ENCODE measurements around the gene PCDHGA4. TPM values are rescaled to one million over a fixed set of nuclear protein-coding genes. Genes with fewer than 3 reads are reported as not detected.

Gene PCDHGA4
- total RNA-seq (2021), result 2.3 and 2.6 TPM in 2 replicates
- long read RNA-seq, result 0 reads

GRCh38 chr5:141354900-141355469, at the start of gene PCDHGA4:
Gene PCDHGA4, plus strand, starts transcription at chr5:141355021. Its CDS starts 87 bp downstream, at chr5:141355108.
- Histone ChIP-seq H2BK20ac (ENCODE audit: low read depth, low read length, poor library complexity, severe bottlenecking) (no peak within 1 kb of the TSS), H4K20me1 (ENCODE audit: control insufficient read depth, insufficient read depth, insufficient read length) (no peaks in the 10 kb centered on the region), H3K9me3 (ENCODE audit: control insufficient read depth, low read depth, low read length) (peaks cover 33% of the 10 kb centered on the region), H2AFZ (ENCODE audit: low read length) (no peak within 1 kb of the TSS), H3K9ac (ENCODE audit: extremely low read depth, insufficient read length, low read length) (no peak within 1 kb of the TSS), H3K27ac (ENCODE audit: insufficient read length, low read depth, low read length) (no peak within 1 kb of the TSS), H3K27me3 (ENCODE audit: insufficient read depth, low read length) (no peaks in the 10 kb centered on the region), H3K23me2 (ENCODE audit: insufficient read length, low read depth, low read length, poor library complexity, severe bottlenecking) (peaks cover 3% of the 10 kb centered on the region), H2BK12ac (ENCODE audit: insufficient read length, low read depth, low read length) (no peak within 1 kb of the TSS), H3K23ac (ENCODE audit: insufficient read length, low read depth, low read length) (no peak within 1 kb of the TSS), H4K8ac (replicated peaks; ENCODE audit: insufficient read length, low read depth, low read length) (no peak within 1 kb of the TSS), H3K4ac (ENCODE audit: low read depth, low read length) (no peak within 1 kb of the TSS), H3K14ac (ENCODE audit: insufficient read depth, low read length) (no peak within 1 kb of the TSS), H3K79me2 (ENCODE audit: insufficient read depth, low read length) (no peaks in the 10 kb centered on the region), H3T11ph (ENCODE audit: low read length) (no peak within 1 kb of the TSS), H2BK120ac (ENCODE audit: low read depth, low read length, poor library complexity, severe bottlenecking) (no peak within 1 kb of the TSS), H3K79me1 (ENCODE audit: insufficient read depth, low read depth, low read length, poor library complexity, severe bottlenecking) (no peaks in the 10 kb centered on the region), H3K56ac (ENCODE audit: insufficient read length, low read depth, low read length) (no peak within 1 kb of the TSS), H3K4me1 (ENCODE audit: insufficient read depth, low read length) (no peaks in the 10 kb centered on the region), H2BK15ac (ENCODE audit: low read depth, low read length) (no peak within 1 kb of the TSS), H4K91ac (ENCODE audit: insufficient read length, low read depth, low read length) (no peak within 1 kb of the TSS), H4K5ac (ENCODE audit: insufficient read length, low read depth, low read length) (no peak within 1 kb of the TSS), H3K18ac (ENCODE audit: insufficient read length, low read depth, low read length) (no peak within 1 kb of the TSS), H2BK5ac (ENCODE audit: insufficient read length, low read length) (no peak within 1 kb of the TSS), H2AK5ac (ENCODE audit: insufficient read length, low read length) (no peak within 1 kb of the TSS), H3K4me2 (ENCODE audit: insufficient read depth, insufficient read length, low read length) (no peak within 1 kb of the TSS)
- H3K27ac Mint-ChIP-seq, result no peak within 1 kb of the TSS
- H3K4me1 Mint-ChIP-seq, result peaks cover 7% of the 10 kb centered on the region in 2 experiments
- no CpG with 5 or more reads among the region's 29 CpGs for WGBS (ENCODE audit: extremely low coverage, insufficient read length, low lambda C conversion rate)
- no peak for DNase-seq
- no peak within 1 kb of the TSS for H3K4me3 Mint-ChIP-seq
- H3K9me3 Mint-ChIP-seq, result peaks cover 60 to 62% of the 10 kb centered on the region in 2 experiments
- peak; percentile 64 for TF ChIP-seq CTCF (conservative IDR thresholded peaks at IDR 0.05)
- H3K36me3 Mint-ChIP-seq (ENCODE audit: insufficient read depth in 1 of 3, low read depth in 3 of 3), result peaks cover 18 to 68% (median 50%) of the 10 kb centered on the region in 3 experiments
- peaks cover 2% of the 10 kb centered on the region for H3K27me3 Mint-ChIP-seq (ENCODE audit: low read depth)

Data from H9 (cell line).